CD4-positive, alpha-beta T cell treated with Interleukin-15 for 4 hours (primary cell): ENCODE results near the gene TOPORS.

ENCODE experiments used
- DNase-seq: peaks from one replicate; pipeline ENCODE4 v3.0.0-alpha.2; 2020; ENCODE audit warnings: low spot score

TOPORS gene

DNA sequence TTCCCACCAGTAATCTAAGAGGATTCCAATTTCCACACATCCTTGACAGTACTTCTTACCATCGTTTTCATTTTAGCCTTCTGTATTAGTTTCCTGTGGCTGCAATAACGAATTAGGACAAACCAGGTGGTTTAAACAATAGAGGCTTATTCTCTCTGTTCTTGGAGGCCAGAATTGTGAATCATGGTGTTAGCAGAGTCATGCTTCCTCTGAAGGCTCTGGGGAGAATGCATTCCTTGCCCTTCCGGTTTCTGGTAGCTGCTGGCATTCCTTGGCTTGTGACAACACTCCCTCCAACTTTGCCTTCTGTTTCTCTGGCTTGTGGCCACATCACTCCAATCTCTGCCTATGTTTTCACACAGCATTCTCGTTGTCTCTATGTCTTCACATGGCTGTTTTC, 49.9 kb downstream of the TOPORS start:
- no peak for DNase-seq

DNA sequence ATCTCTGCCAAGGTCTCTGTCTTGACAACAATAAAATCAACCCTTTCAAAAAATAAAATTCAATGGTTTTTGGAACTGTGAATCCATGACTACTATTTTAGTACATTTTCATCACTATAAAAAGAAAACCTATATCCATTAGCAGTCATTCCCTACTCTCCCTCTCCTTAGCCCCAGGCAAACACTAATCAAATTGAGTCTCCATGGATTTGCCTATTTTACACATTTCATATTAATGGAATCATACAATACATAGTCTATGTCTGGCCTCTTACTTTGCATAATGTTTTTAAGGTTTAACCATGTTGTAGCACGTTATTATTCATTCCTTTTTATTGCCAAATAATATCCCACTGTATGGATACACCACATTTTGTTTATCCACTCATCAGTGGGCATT, 50.5 kb downstream of the TOPORS start:
- no peak for DNase-seq

- no peak for DNase-seq
Observed at GRCh38 chr9:32500768-32501167, 51.6 kb downstream of the TOPORS start.

- DNase-seq = no peak
Observed at GRCh38 chr9:32497921-32498320, 54.5 kb downstream of the TOPORS start.

DNA sequence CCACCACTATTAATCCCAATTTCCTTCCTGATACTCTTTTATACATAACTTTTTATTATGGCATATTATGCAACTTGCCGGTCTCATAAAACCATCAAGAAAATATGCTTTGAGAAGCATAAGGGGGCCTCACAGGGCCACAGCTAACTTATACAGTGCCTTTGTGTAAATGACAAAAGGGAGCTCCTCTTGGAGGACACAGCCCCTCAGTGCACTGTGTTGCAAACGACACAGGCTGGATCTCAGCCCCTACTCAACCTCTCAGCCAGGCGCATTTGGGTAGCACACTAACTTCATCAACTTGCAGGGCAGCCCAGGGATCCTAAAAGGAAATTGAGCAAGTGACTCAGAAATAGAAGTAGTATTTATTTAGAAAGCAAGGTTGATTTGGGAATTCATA, 61.8 kb downstream of the TOPORS start:
- DNase-seq = no peak
